HG03354 (cell line): ENCODE data around the gene HSBP1L1.

Experiments
- ATAC-seq: cut with Tn5 transposase; IDR thresholded peaks from one replicate; pipeline ENCODE4 v1.9.1; 2021; ENCODE audit warnings: mild to moderate bottlenecking; ENCODE audit not compliant: unreplicated experiment, poor library complexity, severe bottlenecking

HSBP1L1 gene

GRCh38 chr18:79927607-79928562 is 36.6 kb upstream of the HSBP1L1 start:
- ATAC-seq = no peak

GRCh38 chr18:79928563-79928960 is 35.9 kb upstream of the HSBP1L1 start:
- no peak for ATAC-seq

- ATAC-seq = no peak
Measured at GRCh38 chr18:79930020-79930642, 34.3 kb upstream of the HSBP1L1 start.

- no peak for ATAC-seq
Measured at GRCh38 chr18:79931475-79931874, 33.0 kb upstream of the HSBP1L1 start.

- no peak for ATAC-seq
Measured at GRCh38 chr18:79932907-79933306, 31.5 kb upstream of the HSBP1L1 start.

- no peak for ATAC-seq
Measured at GRCh38 chr18:79933765-79934164, 30.7 kb upstream of the HSBP1L1 start.

GRCh38 chr18:79934311-79935097 is 29.9 kb upstream of the HSBP1L1 start:
- no peak for ATAC-seq

- ATAC-seq = no peak
Measured at GRCh38 chr18:79935098-79935480, 29.4 kb upstream of the HSBP1L1 start.

- no peak for ATAC-seq
Measured at GRCh38 chr18:79935499-79935898, 28.9 kb upstream of the HSBP1L1 start.

GRCh38 chr18:79935925-79936324 is 28.5 kb upstream of the HSBP1L1 start:
- no peak for ATAC-seq

- no peak for ATAC-seq
Measured at GRCh38 chr18:79936641-79937040, 27.8 kb upstream of the HSBP1L1 start.

GRCh38 chr18:79937103-79937860 is 27.2 kb upstream of the HSBP1L1 start:
- no peak for ATAC-seq

GRCh38 chr18:79938196-79938595 is 26.2 kb upstream of the HSBP1L1 start:
- ATAC-seq = no peak

GRCh38 chr18:79939096-79939495 is 25.3 kb upstream of the HSBP1L1 start:
- ATAC-seq = no peak

- no peak for ATAC-seq
Measured at GRCh38 chr18:79940126-79940813, 24.2 kb upstream of the HSBP1L1 start.

- ATAC-seq = no peak
Measured at GRCh38 chr18:79940814-79941472, 23.5 kb upstream of the HSBP1L1 start.

GRCh38 chr18:79941473-79942119 is 22.8 kb upstream of the HSBP1L1 start:
- ATAC-seq = no peak

GRCh38 chr18:79942211-79942610 is 22.2 kb upstream of the HSBP1L1 start:
- no peak for ATAC-seq
